ENCODE measurements around the gene LAMB4.

Gene LAMB4

DNA sequence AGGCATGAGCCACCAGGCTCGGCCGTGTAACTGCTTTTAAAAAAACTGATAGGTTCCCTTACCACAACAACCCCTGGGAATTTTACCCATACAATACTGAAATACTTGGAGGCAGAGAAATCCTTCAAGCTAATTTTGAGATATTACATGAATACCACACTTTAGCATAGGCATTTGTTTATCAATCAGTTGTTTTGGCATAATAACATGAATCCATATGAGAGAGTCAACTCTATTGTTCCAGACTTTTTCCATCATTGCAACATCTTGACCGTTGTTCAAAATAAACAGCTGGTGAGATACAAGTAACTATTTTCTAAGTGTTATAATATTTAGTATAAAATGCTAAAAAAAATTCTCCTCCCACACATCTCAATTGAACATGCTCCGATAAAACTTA, 36.8 kb downstream of the LAMB4 start:
- H3K4me3 ChIP-seq (ENCODE audit: low read depth, low read length), result no peak overlapping the region
- DNase-seq (ENCODE audit: low read depth), result peak; percentile 42
- TF ChIP-seq, protein P1, sequence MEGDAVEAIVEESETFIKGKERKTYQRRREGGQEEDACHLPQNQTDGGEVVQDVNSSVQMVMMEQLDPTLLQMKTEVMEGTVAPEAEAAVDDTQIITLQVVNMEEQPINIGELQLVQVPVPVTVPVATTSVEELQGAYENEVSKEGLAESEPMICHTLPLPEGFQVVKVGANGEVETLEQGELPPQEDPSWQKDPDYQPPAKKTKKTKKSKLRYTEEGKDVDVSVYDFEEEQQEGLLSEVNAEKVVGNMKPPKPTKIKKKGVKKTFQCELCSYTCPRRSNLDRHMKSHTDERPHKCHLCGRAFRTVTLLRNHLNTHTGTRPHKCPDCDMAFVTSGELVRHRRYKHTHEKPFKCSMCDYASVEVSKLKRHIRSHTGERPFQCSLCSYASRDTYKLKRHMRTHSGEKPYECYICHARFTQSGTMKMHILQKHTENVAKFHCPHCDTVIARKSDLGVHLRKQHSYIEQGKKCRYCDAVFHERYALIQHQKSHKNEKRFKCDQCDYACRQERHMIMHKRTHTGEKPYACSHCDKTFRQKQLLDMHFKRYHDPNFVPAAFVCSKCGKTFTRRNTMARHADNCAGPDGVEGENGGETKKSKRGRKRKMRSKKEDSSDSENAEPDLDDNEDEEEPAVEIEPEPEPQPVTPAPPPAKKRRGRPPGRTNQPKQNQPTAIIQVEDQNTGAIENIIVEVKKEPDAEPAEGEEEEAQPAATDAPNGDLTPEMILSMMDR (conservative IDR thresholded peaks at IDR 0.05; ENCODE audit: low read depth, low read length), result no peak

DNA sequence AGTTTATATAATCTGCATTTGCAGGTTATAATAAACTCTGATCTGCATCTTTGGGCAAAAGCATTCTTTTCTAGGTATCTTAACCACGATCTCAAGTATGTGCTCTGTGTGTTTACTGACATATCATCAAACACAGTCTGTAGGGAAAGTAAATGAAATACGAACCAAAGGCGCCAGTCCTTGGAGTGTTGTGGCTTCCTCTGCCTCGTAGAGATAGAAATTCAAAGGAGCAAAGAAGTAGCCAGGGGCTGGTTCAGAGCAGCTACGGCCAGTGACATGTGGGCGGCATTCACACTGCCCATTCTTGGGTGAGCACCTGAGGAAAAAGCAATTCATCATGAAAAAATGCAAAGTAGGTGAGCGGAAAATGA, 38.7 kb downstream of the LAMB4 start:
- TF ChIP-seq, protein P1 (conservative IDR thresholded peaks at IDR 0.05; ENCODE audit: low read depth, low read length), result no peak
- no peak overlapping the region for H3K4me3 ChIP-seq (ENCODE audit: low read depth, low read length)
- DNase-seq (ENCODE audit: low read depth), result peak; percentile 61

DNA sequence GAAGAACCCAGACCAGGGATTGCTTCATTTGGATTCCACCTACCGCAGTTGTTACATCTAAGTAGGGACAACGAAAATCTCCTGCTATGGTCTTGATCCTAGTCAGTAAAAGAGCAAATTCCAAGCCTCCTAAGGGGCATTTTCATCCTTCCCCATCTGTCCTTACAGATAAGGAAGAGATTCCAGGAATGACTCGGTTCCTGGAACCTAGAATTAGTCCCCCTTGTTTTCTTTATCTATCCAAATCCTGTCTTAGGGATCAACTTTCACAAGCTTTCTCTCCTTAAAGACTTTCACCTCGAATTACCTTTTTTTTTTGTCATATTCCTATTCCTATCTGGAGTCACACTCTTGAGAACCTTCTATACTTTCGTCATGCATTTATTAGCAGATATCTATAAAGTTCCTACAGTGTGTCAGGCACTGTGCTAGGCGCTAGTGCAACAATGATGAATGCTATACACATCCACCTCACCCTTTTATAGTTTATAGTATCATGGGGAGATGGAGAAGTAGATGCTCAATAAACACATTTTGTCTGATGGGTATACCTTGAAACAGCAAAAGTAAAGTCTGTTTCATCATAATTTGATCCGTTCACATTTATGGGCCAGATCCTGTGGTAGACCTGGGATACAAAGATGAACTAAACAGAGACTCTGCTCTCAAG, 39.2 kb downstream of the LAMB4 start:
- no peak for DNase-seq (ENCODE audit: low read depth)
- TF ChIP-seq, protein P1 (conservative IDR thresholded peaks at IDR 0.05; ENCODE audit: low read depth, low read length), result no peak
- H3K4me3 ChIP-seq (ENCODE audit: low read depth, low read length), result no peak overlapping the region

DNA sequence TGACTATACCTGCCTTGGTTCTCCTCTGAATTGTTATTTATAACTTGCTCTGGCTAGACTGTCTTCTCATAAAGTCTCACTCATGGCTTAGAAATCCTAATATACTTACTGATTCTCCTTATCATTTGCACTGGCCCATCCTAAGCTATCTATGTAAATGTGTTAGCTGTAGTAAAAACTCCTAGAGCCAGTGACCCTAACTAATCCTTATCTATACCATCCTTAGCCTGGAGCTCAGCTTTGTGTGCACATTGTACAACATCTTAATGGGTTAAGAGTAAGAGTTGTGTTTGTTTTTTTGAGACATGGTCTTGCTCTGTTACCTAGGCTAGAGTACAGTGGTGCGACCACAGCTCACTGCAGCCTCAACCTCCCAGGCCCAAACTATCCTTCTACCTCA, 40.8 kb downstream of the LAMB4 start:
- TF ChIP-seq, protein P1 (conservative IDR thresholded peaks at IDR 0.05; ENCODE audit: low read depth, low read length), result no peak
- DNase-seq (ENCODE audit: low read depth), result no peak
- no peak overlapping the region for H3K4me3 ChIP-seq (ENCODE audit: low read depth, low read length)

DNA sequence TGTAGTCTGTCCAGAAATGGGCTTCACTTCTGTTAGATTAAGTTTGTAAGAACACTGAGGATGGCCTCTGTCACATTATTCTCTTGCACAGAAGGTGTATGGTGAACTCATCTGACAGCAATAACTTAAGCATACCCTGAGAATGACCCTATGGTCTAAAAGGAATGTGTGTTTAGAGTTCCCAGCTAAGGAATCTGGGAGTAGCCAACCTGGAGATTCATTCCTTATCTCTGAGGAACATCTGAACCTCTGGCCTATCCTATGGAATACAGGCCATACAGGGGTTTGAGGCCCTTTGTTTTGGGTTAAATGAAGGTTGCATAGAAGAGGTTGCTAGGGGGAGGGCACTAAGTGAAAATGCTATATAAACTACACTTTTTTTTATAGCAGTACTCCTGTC, 41.4 kb downstream of the LAMB4 start:
- TF ChIP-seq, protein P1 (conservative IDR thresholded peaks at IDR 0.05; ENCODE audit: low read depth, low read length), result no peak

DNA sequence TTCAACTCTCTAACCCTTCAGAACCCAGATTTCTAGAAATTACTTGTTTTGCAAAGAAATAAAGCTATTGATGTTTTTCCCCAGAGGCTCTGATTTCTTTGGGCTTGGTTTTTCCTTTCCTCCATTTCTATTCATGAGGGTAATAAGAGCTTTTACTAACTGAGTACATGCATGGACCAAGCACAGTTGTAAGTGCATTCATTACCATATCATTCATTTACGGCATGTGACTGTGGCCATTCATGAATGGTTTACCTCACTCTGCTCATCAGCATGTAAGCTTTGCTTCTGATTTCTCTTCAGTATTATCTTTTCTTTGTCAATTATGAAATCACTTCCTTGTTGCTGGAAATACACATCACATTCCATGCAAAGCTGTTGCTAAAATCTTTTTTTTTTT, 42.4 kb downstream of the LAMB4 start:
- TF ChIP-seq, protein P1 (conservative IDR thresholded peaks at IDR 0.05; ENCODE audit: low read depth, low read length), result no peak
- no peak for DNase-seq (ENCODE audit: low read depth)
- no peak overlapping the region for H3K4me3 ChIP-seq (ENCODE audit: low read depth, low read length)

More for the DNA sequence above, 41.4 kb downstream of the LAMB4 start:
- no peak overlapping the region for H3K4me3 ChIP-seq (ENCODE audit: low read depth, low read length)
- DNase-seq (ENCODE audit: low read depth), result no peak

DNA sequence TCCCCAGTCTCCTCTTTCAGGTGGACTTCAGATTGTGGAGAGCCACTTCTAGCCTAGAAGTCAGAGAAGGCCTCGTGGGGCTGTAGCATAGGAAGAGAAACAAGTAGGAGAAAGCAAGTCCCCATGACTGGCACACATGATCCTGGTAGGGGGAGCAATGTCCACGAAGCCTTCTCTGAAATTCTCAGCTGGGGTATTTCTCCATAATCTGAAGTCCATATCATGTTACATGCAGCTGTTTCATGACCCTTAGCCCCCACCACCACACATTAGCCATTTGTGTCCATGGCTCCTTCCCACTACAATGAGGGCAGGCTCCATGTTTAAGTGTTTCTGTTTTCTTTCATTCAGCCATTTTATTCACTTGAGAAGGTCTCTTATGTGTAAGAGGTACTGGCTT, 43.2 kb downstream of the LAMB4 start:
- TF ChIP-seq, protein P1 (conservative IDR thresholded peaks at IDR 0.05; ENCODE audit: low read depth, low read length), result no peak

More for the DNA sequence above, 43.2 kb downstream of the LAMB4 start:
- peak; percentile 56 for DNase-seq (ENCODE audit: low read depth)
- H3K4me3 ChIP-seq (ENCODE audit: low read depth, low read length), result no peak overlapping the region

All from choroid plexus epithelial cell (primary cell).